ENCODE results near the gene EPAS1. TPM values are rescaled to one million over a fixed set of nuclear protein-coding genes. Genes with fewer than 3 reads are reported as not detected.

EPAS1 gene
- total RNA-seq, 1 experiment from 2014 or later, result 8.5 TPM

GRCh38 chr2:46428911-46429436 is 131.8 kb downstream of the EPAS1 start:
- H3K4me1 Mint-ChIP-seq, result no peaks in the 10 kb centered on the region
- ChIA-PET POLR2A (no interaction called here), CTCF (no interaction called here)
- DNase-seq (ENCODE audit: low spot score) (no peak), ATAC-seq (no peak)
- peaks cover 3% of the 10 kb centered on the region; the same call in 1 of the 2 replicates for H3K9me3 Mint-ChIP-seq
- no peaks in the 10 kb centered on the region for H3K27me3 Mint-ChIP-seq (ENCODE audit: low read depth)
- H3K4me3 Mint-ChIP-seq, result no peak overlapping the region
- H3K36me3 Mint-ChIP-seq, result no peaks in the 10 kb centered on the region; the same call in 1 of the 2 replicates
- TF ChIP-seq ELF4 (CRISPR knock-in tag; IDR thresholded peaks at IDR 0.05; ENCODE audit: low read depth) (no peak), ZNF671 (CRISPR knock-in tag; IDR thresholded peaks at IDR 0.05) (no peak), PREB (CRISPR knock-in tag; IDR thresholded peaks at IDR 0.05; ENCODE audit: borderline replicate concordance) (no peak), GABPB1 (CRISPR knock-in tag; IDR thresholded peaks at IDR 0.05) (no peak), TEAD1 (CRISPR knock-in tag; IDR thresholded peaks at IDR 0.05) (no peak), ZNF396 (CRISPR knock-in tag; IDR thresholded peaks at IDR 0.05; ENCODE audit: borderline replicate concordance) (no peak), AR (CRISPR knock-in tag; IDR thresholded peaks at IDR 0.05) (no peak), JUN (CRISPR knock-in tag; IDR thresholded peaks at IDR 0.05) (no peak), MAX (CRISPR knock-in tag; IDR thresholded peaks at IDR 0.05) (no peak), ZNF532 (CRISPR knock-in tag; IDR thresholded peaks at IDR 0.05; ENCODE audit: borderline replicate concordance) (no peak), ZNF138 (CRISPR knock-in tag; conservative IDR thresholded peaks at IDR 0.05) (no peak), ZNF512 (CRISPR knock-in tag; IDR thresholded peaks at IDR 0.05; ENCODE audit: borderline replicate concordance) (no peak), ZNF281 (CRISPR knock-in tag; IDR thresholded peaks at IDR 0.05) (no peak), FOXP4 (CRISPR knock-in tag; IDR thresholded peaks at IDR 0.05) (no peak), SMAD4 (CRISPR knock-in tag; IDR thresholded peaks at IDR 0.05) (no peak), E2F5 (CRISPR knock-in tag; IDR thresholded peaks at IDR 0.05) (no peak), HMGA2 (CRISPR knock-in tag; IDR thresholded peaks at IDR 0.05) (no peak)
- no peak overlapping the region for H3K27ac Mint-ChIP-seq

Measured in WTC11 (cell line).